Astrocyte (in vitro differentiated cells and primary cell): ENCODE data around the gene FNDC3A. TPM values are rescaled to one million over a fixed set of nuclear protein-coding genes. Genes with fewer than 3 reads are reported as not detected.
"Not testable (repeated sequence)": the region's sequence is repeated elsewhere in the genome, so short reads cannot be mapped to it uniquely, and the experiment has no call there.

Experiments
- DNase-seq: peaks from one replicate; pipeline ENCODE4 v3.0.0-alpha.2; 2010; ENCODE audit warnings: low read depth
- FAIRE-seq: peaks from 2 replicates; lab custom pipeline; 2011; peaks lifted over from hg19 to GRCh38; lab: Jason Lieb, UNC
- H2AFZ ChIP-seq: 2 replicates; pipeline ENCODE4 v1.6.0; 2012; ENCODE audit warnings: low read depth, low read length, inconsistent platforms
- H3K27ac ChIP-seq: 2 replicates; pipeline ENCODE4 v1.5.1; 2011; ENCODE audit warnings: low read depth, low read length, inconsistent platforms
- H3K27me3 ChIP-seq: 2 replicates; pipeline ENCODE4 v1.6.0; 2011; ENCODE audit warnings: low read length, inconsistent platforms; ENCODE audit not compliant: insufficient read depth
- H3K36me3 ChIP-seq: 2 replicates; pipeline ENCODE4 v1.5.1; 2011; ENCODE audit warnings: low read length, inconsistent platforms; ENCODE audit not compliant: insufficient read depth
- H3K4me1 ChIP-seq: 2 replicates; pipeline ENCODE4 v1.5.1; 2011; ENCODE audit warnings: low read length, inconsistent platforms; ENCODE audit not compliant: insufficient read depth
- H3K4me2 ChIP-seq: 2 replicates; pipeline ENCODE4 v1.6.0; 2012; ENCODE audit warnings: low read length, inconsistent platforms
- H3K4me3 ChIP-seq: 2 replicates; pipeline ENCODE4 v1.5.1; 2011; ENCODE audit warnings: low read depth, mild to moderate bottlenecking, low read length, inconsistent platforms; ENCODE audit not compliant: insufficient read depth
- H3K79me2 ChIP-seq: 2 replicates; pipeline ENCODE4 v1.6.0; 2012; ENCODE audit warnings: mild to moderate bottlenecking, low read length, inconsistent platforms; ENCODE audit not compliant: insufficient read depth
- H3K9ac ChIP-seq: 2 replicates; pipeline ENCODE4 v1.6.0; 2012; ENCODE audit warnings: mild to moderate bottlenecking, low read length, inconsistent platforms
- H3K9me3 ChIP-seq: 2 replicates; pipeline ENCODE4 v1.5.1; 2012; ENCODE audit warnings: low read depth, mild to moderate bottlenecking, low read length, inconsistent platforms; ENCODE audit not compliant: insufficient read depth
- H4K20me1 ChIP-seq: 2 replicates; pipeline ENCODE4 v1.6.0; 2012; ENCODE audit warnings: low read length, inconsistent platforms; ENCODE audit not compliant: insufficient read depth
- H3K27ac Mint-ChIP-seq: one replicate; pipeline ENCODE4 v1.8.0; 2021; ENCODE audit warnings: mild to moderate bottlenecking, mixed read lengths; ENCODE audit not compliant: unreplicated experiment
- H3K27me3 Mint-ChIP-seq: one replicate; pipeline ENCODE4 v1.8.0; 2021; ENCODE audit warnings: low read depth, mixed read lengths; ENCODE audit not compliant: unreplicated experiment
- H3K36me3 Mint-ChIP-seq: one replicate; pipeline ENCODE4 v1.8.0; 2021; ENCODE audit warnings: low read depth, mixed read lengths; ENCODE audit not compliant: unreplicated experiment
- H3K4me1 Mint-ChIP-seq: one replicate; pipeline ENCODE4 v1.8.0; 2021; ENCODE audit warnings: low read depth, mixed read lengths; ENCODE audit not compliant: unreplicated experiment
- H3K4me3 Mint-ChIP-seq: one replicate; pipeline ENCODE4 v1.8.0; 2021; ENCODE audit warnings: mild to moderate bottlenecking, moderate library complexity, mixed read lengths; ENCODE audit not compliant: unreplicated experiment
- H3K9me3 Mint-ChIP-seq: one replicate; pipeline ENCODE4 v1.8.0; 2021; ENCODE audit warnings: mild to moderate bottlenecking, mixed read lengths; ENCODE audit not compliant: unreplicated experiment
- CTCF ChIP-seq: IDR thresholded peaks from 2 replicates; pipeline ENCODE4 v1.5.1; 2011; ENCODE audit warnings: low read depth, mild to moderate bottlenecking, inconsistent platforms, low read length, moderate library complexity; ENCODE audit not compliant: insufficient read depth
- EZH2 ChIP-seq: IDR thresholded peaks from 2 replicates; pipeline ENCODE4 v1.6.1; 2012; ENCODE audit warnings: mild to moderate bottlenecking, low read length, inconsistent platforms; ENCODE audit not compliant: insufficient read depth
- total RNA-seq: library from RNA; stranded (reverse); gene quantifications from 2 replicates; pipeline ENCODE4 v1.2.1, GENCODE V29; 2021

Gene FNDC3A
- total RNA-seq, 1 donor from 2014 or later = 82.6 TPM

GRCh38 chr13:48994706-48995105 lies 19.0 kb downstream of the FNDC3A start:
- Mint-ChIP-seq H3K27ac (peak overlapping the region; percentile 66), H3K4me3 (no peak overlapping the region), H3K27me3 (no peaks in the 10 kb centered on the region), H3K4me1 (peaks cover 6% of the 10 kb centered on the region), H3K36me3 (peaks cover 10% of the 10 kb centered on the region), H3K9me3 (peaks cover 7% of the 10 kb centered on the region)
- Histone ChIP-seq H3K27ac (no peak overlapping the region), H3K4me2 (no peak overlapping the region), H3K4me3 (no peak overlapping the region), H3K9ac (no peak overlapping the region), H2AFZ (no peak overlapping the region), H3K79me2 (peaks cover 66% of the 10 kb centered on the region), H3K27me3 (no peaks in the 10 kb centered on the region), H3K36me3 (no peaks in the 10 kb centered on the region), H3K9me3 (no peaks in the 10 kb centered on the region), H3K4me1 (no peaks in the 10 kb centered on the region), H4K20me1 (peaks cover 17% of the 10 kb centered on the region)
- peak; percentile 58 for DNase-seq
- FAIRE-seq = peak; percentile 59
- TF ChIP-seq CTCF (no peak), EZH2 (no peak)

DNA sequence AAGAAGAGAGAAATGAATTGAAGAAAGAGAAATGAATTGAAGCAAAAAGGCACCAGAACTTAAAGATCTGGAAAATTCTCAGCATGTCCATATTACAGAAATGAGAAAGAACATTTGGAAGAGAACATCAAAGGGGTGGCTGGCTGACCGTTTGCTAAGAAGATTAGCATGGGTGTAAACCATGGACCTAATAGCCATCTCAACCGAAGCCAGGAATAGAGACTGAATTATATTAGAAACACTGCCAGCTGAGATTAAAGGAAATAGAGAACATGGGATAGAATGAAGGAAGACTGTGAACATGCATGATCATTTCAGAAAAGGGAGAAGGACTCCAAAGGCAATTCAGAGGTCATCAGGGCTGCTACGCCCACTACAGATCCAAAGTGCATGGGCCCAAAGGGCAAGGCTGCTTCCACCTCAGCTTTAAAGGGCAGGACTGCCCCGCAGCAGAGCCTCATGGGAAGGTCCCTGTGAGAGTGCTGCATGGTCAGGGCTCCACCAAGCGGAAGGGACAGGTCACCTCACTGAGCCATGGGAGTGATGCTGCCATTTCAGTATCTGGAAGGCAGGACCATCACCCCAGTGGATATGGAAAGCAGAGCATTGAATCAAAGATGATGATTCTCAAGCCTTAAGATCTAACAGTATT lies 23.1 kb downstream of the FNDC3A start:
- H3K36me3 ChIP-seq = no peaks in the 10 kb centered on the region
- H3K27me3 ChIP-seq = no peaks in the 10 kb centered on the region
- Mint-ChIP-seq H3K27me3 (no peaks in the 10 kb centered on the region), H3K36me3 (peaks cover 21% of the 10 kb centered on the region), H3K4me3 (no peak overlapping the region), H3K4me1 (peaks cover 6% of the 10 kb centered on the region), H3K27ac (no peak overlapping the region), H3K9me3 (peaks cover 5% of the 10 kb centered on the region)
- FAIRE-seq = no peak
- no peak overlapping the region for H3K4me3 ChIP-seq
- TF ChIP-seq EZH2 = no peak
- TF ChIP-seq CTCF = no peak
- no peak overlapping the region for H2AFZ ChIP-seq
- H3K9ac ChIP-seq = no peak overlapping the region
- H3K27ac ChIP-seq = no peak overlapping the region
- H3K9me3 ChIP-seq = no peaks in the 10 kb centered on the region
- H3K4me1 ChIP-seq = no peaks in the 10 kb centered on the region
- no peak for DNase-seq
- H3K79me2 ChIP-seq = peaks cover 68% of the 10 kb centered on the region
- peaks cover 17% of the 10 kb centered on the region for H4K20me1 ChIP-seq
- H3K4me2 ChIP-seq = no peak overlapping the region

- H3K4me1 Mint-ChIP-seq = peaks cover 4% of the 10 kb centered on the region
- Histone ChIP-seq H3K27ac (no peak overlapping the region), H2AFZ (no peak overlapping the region), H3K79me2 (peaks cover 79% of the 10 kb centered on the region), H3K36me3 (no peaks in the 10 kb centered on the region), H3K4me2 (no peak overlapping the region), H4K20me1 (peaks cover 17% of the 10 kb centered on the region), H3K4me1 (no peaks in the 10 kb centered on the region), H3K4me3 (no peak overlapping the region), H3K9ac (no peak overlapping the region), H3K27me3 (no peaks in the 10 kb centered on the region), H3K9me3 (no peaks in the 10 kb centered on the region)
- no peaks in the 10 kb centered on the region for H3K27me3 Mint-ChIP-seq
- H3K27ac Mint-ChIP-seq = no peak overlapping the region
- peaks cover 5% of the 10 kb centered on the region for H3K9me3 Mint-ChIP-seq
- TF ChIP-seq EZH2 (no peak), CTCF (no peak)
- FAIRE-seq (no peak), DNase-seq (no peak)
- H3K4me3 Mint-ChIP-seq = no peak overlapping the region
- H3K36me3 Mint-ChIP-seq = peaks cover 21% of the 10 kb centered on the region
Observed at GRCh38 chr13:49000247-49000646, 24.5 kb downstream of the FNDC3A start.

DNA sequence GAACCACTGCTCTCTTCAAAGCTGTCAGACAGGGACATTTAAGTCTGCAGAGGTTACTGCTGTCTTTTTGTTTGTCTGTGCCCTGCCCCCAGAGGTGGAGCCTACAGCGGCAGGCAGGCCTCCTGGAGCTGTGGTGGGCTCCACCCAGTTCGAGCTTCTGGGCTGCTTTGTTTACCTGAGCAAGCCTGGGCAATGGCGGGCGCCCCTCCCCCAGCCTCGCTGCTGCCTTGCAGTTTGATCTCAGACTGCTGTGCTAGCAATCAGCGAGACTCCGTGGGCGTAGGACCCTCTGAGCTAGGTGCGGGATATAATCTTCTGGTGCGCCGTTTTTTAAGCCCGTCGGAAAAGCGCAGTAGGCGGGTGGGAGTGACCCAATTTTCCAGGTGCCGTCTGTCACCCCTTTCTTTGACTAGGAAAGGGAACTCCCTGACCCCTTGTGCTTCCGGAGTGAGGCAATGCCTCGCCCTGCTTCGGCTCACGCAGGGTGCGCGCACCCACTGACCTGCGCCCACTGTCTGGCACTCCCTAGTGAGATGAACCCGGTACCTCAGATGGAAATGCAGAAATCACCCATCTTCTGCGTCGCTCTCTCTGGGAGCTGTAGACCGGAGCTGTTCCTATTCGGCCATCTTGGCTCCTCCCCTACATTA lies 43.4 kb downstream of the FNDC3A start:
- H3K4me3 Mint-ChIP-seq, H2AFZ ChIP-seq, H3K9me3 Mint-ChIP-seq, H3K36me3 Mint-ChIP-seq, H3K27ac ChIP-seq, H3K9me3 ChIP-seq, H4K20me1 ChIP-seq, DNase-seq, H3K4me2 ChIP-seq, H3K27me3 ChIP-seq, H3K36me3 ChIP-seq, FAIRE-seq, H3K27me3 Mint-ChIP-seq, H3K9ac ChIP-seq, H3K27ac Mint-ChIP-seq, H3K4me3 ChIP-seq: not testable (repeated sequence)
- H3K79me2 ChIP-seq = peaks cover 14% of the 10 kb centered on the region
- H3K4me1 ChIP-seq = peaks cover 20% of the 10 kb centered on the region
- peaks cover 13% of the 10 kb centered on the region for H3K4me1 Mint-ChIP-seq
